Stimulated activated CD8-positive, alpha-beta memory T cell treated with anti-CD3 and anti-CD28 coated beads, Interleukin-7, amount 100 ng/mL, for 24 hours (primary cell): Measurements from ENCODE around the gene PCNX2.
"Not testable (repeated sequence)": the region's sequence is repeated elsewhere in the genome, so short reads cannot be mapped to it uniquely, and the experiment has no call there.

Experiments
- DNase-seq: peaks from one replicate; pipeline ENCODE4 v3.0.0-alpha.2; 2020; ENCODE audit warnings: low read depth

The PCNX2 gene

DNA sequence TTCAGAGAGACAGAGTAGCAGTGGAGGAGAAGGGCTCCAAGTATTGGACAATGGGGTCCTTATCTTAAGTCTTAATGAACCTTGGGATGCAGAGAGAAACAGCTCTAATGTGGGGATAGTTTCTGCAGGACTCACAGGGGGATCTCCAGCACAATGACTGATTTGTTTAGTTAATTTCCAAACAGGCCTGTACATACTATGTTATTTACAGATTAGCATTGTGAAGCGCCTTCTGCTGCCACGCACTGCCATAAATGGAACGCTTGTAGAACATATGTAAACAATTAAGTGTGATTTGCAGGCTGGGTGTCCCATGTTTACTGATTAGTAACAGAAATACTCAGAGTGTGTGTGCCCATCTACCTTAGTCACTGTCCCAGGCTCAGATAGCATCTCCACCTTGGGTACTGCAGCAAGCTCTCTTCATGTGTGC, 289.0 kb downstream of the PCNX2 start:
- DNase-seq, result no peak

DNA sequence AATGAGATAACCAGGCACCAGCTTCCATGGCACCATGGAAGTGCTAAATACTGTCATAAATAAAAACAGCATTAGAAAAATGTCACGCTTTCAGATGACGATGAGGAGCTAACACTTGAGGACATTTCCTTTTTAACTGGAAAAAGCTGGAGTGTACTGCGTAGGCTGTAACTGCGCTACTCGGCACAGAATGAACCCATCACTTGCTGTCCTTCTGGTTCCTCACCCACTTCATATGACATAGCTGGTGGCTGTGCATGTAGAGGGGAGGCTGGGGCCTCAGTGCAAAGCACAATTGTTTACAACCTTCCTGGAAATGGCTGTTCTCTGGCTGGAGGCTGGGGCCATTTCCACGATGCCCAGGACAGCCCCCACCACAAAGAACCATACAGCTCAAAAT, 289.4 kb downstream of the PCNX2 start:
- no peak for DNase-seq

DNA sequence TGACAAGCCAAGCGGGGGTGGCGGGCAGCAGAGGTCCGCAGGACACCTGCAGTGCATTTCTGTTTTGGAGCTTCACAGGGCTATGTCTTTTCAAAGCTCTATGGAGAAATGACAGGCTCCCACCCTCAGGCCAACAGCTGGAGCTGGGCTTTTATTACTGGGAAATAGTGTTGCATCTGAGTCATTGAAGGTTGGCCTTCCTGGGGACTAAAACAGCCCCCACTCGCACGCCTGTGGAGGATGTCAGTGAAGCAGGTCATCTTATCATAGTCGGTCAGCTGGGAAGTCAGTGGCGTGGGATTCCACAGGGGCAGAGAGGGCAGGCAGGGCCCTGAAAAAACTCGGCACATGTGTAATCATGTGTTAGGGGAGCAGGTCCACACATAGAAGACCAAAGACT, 289.8 kb downstream of the PCNX2 start:
- DNase-seq, result no peak

DNA sequence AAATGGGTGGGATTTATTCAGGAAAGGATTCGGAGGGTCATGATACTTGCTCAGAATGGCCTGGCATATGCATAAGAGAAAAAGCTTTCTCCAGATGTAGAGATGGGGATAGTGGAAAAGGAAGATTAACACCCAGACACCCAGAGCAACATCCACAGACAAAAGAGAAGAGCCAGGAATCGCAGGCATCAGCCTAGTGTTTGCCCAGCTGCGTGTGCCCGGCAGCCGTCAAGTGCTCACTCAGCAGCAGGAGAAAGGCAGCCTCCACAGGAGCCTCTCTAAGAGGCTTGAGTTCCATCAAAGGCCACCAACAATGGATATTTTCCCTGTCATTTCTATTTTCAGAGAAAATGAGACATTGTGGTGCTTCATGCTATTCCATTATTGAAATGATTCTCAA, 290.4 kb downstream of the PCNX2 start:
- DNase-seq, result no peak

DNA sequence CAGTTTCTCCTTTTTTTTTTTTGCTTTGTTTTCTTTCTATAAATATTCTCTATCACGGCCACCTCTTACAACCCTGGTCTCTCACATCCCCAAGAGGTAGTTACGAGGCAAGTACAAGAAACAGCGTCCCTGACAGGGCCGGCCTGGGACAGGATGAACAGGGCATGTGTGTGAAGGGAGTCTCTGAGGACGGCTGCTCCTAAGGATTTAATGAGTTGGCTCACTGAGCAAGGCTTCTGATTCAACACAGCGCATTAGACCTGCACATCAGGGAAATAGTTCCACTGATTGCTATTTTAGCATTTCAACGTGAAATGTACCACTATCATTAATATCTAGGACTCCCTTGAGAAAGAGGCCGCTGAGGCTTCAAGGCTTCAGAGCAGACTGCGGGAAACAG, 291.1 kb downstream of the PCNX2 start:
- no peak for DNase-seq

DNA sequence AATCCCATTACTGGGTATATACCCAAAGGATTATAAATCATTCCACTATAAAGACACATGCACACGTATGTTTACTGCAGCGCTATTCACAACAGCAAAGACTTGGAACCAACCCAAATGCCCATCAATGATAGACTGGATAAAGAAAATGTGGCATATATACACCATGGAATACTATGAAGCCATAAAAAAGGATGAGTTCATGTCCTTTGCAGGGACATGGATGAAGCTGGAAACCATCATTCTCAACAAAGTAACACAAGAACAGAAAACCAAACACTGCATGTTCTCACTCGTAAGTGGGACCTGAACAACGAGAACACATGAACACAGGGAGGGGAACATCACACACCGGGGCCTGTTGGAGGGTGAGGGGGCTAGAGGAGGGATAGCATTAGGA, 291.9 kb downstream of the PCNX2 start:
- DNase-seq, result not testable (repeated sequence)

DNA sequence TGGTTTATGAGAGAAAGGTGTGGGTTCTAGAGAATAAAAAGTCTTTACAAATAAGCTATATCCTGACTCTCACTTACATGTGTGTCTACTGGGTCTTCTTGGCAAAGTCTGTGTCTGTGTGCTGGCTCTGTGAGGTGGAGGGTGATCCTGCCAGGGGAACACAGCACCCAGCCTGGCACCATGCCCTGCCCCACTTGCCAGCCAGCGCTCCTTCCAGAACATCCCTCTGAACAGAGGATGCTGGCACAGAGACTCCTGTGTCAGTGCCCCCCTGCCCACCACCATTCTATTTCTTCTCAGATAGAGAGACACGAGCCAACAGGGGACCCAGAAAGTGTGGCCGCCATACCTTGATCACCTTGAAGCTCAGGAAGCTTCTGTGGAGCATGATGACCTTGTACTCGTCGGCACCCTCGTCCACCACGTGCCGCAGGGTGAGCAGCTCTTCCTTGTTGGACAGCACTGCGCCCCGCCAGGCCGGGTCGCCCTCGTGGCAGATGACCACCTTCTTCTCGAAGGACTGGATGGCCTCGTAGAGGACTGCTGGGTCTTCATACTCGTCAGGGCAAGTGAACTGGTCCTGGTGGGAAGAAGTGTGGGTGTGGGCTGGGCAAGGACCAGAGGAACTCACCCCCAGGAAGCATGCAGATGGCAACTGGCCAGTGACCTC, 295.4 kb downstream of the PCNX2 start:
- no peak for DNase-seq

DNA sequence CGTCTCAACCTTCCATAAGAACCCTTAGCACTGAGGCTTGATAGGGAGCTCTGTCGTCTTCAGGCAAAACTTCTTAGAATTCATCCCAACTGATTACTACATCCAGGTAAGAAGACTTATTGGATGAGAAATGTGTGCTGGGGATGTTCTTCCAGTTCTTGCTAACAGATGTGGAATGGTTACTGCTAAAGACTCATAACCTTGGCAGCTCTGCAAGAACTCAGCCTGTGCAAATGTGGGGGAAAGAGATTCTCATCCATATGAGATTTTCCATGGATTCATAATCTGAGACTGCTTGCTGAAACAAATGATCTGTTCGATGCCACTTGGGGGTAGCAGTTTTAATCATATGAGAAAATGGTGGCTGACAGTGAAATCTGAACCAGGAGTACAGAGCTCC, 296.9 kb downstream of the PCNX2 start:
- no peak for DNase-seq

DNA sequence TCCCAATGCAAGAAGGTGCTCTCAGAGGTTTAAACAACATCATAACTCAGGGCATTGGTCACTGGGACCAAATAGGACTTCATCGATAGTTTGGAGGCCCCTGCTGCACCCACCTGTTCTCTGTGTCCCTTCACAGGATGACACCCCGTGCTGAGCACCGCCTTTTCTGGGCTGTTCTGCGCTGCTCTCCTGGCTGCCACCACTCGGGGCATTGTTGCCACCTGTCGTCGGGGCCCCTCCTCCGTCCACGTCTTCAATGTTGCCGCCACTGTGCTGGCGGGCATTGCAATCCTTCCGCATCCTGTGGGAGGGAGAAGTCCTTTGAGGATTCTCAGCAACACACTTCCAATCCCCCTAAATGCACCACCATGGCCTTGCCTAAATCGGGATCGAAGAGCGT, 297.4 kb downstream of the PCNX2 start:
- no peak for DNase-seq

DNA sequence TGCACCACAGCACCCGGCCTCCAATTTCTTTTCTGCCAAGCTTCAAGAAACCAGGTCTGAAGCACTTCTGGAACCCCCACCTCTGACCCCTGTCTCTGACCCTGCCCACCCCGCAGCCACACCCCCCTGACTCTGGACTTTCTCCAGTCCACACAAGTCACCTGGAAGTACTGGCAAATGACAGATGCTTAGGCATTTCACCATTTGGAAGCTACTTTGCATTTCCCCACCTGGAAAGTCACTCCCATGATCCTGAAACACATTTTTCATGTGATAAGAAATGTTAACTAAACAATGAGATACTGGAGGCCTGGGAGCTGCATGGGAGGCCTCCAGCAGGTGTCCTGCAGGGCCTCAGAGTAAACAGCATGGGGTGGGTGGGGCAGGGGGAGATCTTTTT, 299.4 kb downstream of the PCNX2 start:
- DNase-seq, result no peak

DNA sequence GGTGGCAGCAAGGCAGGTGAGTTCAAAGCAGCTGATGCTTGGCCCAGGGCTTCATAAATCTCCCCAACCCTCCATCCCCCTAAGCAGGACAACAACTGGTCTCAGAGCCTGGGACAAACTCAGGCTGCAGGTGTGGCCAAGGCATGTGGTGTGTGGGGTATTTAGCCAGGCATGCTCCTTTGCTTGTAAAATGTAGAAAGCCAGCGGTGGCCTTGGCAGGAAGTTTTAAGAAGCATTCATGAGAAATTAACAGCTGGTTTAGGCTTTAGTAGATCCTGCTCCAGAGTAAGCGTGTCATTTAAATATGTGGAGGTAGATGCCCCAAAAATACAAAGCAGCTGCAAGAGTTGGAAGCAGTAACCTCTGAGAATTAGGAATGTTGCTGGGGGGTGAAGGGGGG, 300.3 kb downstream of the PCNX2 start:
- no peak for DNase-seq

DNA sequence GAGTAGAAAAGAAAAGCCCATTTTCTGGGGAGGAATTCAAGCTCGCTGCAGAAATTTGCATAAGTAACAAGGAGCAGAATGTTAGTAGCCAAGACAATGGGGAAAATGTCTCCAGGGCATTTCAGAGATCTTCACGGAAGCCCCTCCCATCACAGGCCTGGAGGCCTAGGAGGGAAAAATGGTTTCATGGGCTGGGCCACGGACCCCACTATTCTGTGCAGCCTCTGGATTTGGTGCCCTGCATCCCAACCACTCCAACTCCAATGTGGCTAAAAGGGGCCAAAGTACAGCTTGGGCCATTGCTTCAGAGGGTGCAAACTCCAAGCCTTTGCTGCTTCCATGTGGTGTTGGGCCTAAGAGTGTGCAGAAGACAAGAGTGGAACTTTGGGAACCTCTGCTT, 302.0 kb downstream of the PCNX2 start:
- no peak for DNase-seq

DNA sequence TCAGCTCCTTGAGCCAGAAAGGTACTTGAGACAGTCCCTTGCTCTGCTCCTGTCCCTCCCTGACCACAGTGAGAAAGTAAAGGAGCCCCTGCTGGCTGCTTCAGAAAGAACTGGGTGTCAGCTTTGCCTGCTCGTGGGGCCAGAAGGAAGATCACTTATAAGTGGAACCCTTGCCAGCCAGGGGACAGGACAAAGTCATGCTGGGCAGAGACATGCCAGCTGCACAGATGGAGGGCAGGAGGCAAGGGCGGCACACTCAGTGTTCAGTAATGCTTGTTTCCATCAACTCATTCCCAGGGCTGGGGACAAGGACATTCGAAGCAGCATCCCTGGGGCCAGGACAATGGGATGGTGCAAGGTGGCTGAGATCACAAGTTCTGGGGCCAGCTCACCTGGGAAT, 303.3 kb downstream of the PCNX2 start:
- DNase-seq, result no peak

DNA sequence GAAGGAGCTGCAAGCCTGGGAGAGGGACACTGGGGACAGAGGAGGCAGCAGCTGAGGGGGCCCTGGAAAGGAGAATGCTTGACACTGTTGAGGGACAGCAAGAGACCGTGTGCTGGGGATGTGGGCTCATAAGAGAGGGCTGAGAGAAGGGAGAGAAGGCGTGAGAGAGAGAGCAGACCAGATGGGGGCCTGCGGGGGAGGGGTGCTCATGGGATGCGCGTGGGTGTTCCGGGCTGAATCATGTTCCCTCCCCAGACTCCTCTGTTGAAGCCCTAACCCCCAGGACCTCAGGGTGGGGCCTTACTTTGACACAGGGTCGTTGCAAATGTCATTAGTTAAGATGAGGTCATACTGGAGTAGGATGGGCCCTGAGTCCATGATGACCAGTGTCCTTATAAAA, 304.3 kb downstream of the PCNX2 start:
- DNase-seq, result no peak

DNA sequence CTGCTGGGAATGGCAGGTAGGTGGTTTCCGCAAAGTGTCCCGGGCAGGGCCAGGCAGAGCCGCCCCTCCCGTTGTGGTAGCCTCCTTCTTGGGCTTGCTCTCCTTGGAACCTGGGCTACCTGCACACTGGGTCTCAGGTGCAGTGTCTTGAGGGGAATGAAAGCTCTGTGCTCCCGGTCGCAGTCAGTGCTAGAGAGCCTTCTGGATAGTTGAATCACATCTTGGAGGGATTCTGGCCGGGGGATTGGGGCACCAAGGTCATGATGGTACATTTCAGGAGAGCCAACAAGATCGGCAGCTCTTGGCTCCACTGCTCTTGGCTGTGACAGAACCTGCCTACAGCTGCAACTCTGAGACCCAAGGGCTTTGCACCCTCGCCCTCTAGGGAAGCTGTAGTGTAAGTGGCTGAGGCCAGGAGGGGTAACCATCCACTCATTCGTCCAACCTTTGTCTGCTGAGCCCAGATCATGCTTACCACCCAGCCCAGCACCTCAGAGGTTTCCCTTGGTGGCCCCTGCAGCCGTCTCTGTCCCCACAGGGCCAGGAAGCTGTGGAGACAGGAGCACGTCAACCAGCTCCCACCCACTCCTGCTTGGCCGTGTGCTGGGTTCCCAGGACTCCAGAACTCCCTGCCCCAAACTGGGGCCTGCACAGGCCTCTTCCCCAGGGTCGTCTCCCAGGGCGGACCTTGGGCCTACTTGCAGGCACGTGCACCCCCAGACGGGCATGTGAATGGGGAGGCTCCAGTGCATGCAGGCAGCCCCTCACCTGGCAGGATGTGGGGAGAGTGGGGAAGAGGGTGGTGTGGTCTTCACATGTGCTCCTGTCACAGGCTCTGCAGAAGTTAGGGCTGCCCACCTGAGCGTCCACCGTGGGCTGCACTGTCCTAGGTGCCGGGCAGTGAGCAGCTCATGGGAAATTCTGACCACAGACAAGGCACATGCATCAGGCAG, 305.1 kb downstream of the PCNX2 start:
- DNase-seq, result no peak

DNA sequence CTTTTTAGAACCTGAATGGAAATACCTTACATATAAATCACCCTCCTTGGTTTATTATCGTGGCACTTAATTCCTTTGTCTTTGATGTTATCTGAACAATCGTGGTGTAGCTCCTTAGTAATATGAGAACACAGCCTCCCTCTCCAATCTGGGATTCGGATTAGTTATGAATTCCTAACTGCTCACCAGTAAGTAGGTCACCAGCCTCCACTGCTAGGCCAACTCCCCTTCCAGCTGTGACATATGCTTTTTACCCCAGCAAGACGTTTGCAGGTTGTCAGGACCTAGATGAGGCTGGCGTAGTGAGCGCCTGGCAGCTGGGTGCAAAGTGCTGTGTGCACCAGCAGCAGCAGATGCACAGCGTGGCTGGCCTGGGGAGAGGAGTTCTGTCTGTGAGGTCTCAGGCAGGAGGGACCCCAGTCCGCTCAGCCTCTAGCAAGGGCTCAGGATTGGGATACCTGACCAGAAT, 306.9 kb downstream of the PCNX2 start:
- DNase-seq, result no peak

DNA sequence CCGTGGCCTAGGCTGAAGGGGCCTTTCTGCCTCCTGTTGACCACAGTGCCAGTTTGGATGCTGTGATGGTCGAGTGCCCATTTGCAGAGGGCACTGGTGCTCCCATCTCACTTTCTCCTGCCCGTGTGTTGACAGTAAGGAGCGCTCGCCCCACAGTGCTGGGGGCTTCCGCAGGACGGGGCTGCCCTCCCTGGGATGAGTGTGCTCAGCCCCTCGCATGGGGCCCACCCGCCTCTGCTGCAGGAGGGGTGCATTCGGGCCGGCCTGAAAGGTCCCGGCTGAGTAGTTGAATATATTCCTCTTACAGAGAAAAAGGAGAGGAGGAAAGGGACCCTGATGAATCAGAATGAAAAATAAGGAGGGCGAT, 307.8 kb downstream of the PCNX2 start:
- DNase-seq, result no peak

DNA sequence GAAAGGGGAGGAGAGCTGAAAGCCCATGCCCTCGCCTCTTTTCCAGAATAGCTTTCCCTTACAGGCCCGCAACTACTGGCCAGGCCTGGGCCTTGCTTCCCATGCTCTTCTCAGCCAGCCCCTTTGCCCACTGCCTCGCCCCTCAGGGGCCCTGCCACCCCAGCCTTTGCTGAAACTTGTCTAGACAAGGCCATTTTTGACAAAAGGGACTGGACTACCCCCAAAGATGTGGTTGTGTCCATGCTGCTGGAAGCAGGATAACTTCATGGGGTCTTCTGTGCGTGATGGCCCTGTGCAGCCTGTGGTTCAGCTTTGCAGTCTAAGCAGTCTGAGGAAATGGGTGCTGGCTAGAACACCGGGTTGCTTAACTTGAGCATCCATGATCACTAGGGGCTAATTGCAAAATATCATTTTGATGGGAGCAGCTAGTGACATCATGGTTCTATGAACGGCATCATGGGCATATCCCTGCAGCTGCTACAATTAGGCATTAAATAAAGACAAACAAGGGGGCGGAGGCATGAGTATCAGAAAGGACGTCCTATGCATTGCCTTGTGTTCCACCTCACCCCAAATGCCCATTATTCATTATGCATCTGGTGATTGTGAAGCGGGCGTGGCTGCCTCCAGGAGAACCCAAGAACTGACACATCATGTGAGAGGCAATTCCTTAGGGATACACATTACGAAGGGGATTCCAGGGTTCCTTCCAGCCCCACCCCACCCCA, 308.3 kb downstream of the PCNX2 start:
- no peak for DNase-seq

DNA sequence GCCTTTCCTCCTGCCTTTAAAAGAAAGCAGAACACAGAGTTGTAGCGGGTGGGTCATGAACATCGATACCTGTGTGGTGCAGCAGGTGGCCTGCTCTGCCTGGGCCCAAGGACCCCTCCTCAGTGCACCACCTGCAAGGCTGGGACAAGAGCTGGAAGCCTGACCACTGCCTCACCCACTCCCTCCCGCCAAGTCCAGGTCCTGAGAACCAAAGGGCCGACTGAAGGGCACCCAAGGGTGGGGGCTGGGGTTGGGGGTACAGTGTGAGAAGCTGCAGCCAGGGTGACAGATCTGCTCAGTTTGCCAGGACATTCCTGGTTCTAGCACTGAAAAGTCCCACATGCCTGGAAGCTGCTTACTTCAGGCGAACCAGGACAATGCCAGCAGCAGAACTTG, 309.0 kb downstream of the PCNX2 start:
- DNase-seq, result no peak

DNA sequence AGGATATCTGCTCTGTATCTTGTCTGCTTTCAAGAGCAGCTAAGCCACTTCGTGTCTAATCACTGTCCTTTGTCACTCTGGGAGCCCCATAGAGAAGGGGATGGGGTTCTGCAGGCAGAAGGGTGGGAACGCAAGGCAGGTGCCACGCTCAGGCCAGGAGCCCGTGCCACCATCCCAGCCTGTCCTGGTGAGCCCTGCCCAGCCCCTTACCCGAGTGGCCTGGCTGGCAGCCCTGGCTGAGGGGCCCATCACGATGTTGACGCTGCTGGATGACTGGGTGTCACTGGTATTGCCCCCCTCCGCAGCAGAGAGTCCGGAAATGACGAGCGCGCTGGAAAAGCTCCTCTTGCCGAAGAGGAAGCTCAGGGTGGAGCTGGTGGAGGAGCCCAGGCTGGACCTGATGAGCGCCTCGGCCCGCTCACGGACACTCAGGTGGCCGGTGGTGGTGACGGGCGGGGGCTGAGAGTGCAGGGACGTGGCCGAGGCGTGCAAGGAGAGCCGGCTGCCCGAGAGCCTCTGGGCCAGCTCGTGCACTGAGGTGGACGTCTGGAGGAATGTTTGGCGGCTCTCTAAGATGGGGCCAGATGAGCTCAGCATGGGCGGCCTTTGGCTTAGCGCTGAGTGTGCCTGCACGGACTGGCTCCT, 309.5 kb downstream of the PCNX2 start:
- DNase-seq, result no peak

DNA sequence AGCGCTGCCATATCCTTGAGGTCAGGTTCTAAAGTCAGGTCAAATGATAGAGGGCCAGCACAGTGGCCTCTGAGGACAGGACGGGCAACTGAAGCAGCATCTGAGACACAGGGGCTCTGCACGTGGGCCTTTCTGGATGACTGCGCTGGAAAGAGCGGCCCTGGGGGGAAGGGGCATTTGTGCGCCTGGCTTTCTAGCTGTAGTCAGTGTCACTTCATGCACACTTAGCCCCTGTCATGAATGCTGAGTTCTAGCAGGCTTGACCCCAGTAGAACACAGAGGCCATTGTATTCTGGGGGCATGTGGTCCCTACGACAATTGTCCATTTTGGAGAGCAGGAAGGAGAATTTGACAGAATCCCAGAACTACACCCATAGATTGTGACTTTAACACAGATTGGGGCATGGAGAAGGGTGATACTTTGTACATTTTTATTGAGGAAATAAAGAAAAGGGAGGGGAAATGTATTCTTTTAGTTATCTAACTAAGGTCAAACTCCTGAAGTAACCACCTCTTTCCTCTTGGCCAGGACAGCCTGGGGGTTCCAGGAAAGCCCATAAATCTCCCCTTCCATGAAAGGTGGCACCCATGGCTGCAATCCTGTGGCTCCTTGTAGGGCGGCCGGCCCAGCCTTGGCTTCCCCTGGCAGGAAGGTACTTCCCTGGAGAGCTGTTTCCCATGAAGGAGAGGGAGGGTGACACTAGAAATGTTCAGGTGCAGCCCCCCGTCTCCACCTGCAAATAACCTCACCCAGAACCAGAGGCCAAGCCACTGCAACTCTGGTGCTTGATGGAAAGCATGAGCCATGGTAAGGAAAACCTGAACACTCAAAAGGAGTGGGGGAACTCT, 310.7 kb downstream of the PCNX2 start:
- DNase-seq, result no peak
